ENCODE measurements around the gene SHC3.
A peak's percentile ranks its signal among the peaks of the same experiment; 100 is the strongest.

The SHC3 gene

GRCh38 chr9:89186960-89187359 lies 8.3 kb upstream of the SHC3 start:
- no peak overlapping the region for H3K4me3 ChIP-seq
- H3K27ac ChIP-seq, result no peak overlapping the region
- no peak for DNase-seq (ENCODE audit: low spot score)
- TF ChIP-seq CTCF (IDR thresholded peaks at IDR 0.05), result no peak

DNA sequence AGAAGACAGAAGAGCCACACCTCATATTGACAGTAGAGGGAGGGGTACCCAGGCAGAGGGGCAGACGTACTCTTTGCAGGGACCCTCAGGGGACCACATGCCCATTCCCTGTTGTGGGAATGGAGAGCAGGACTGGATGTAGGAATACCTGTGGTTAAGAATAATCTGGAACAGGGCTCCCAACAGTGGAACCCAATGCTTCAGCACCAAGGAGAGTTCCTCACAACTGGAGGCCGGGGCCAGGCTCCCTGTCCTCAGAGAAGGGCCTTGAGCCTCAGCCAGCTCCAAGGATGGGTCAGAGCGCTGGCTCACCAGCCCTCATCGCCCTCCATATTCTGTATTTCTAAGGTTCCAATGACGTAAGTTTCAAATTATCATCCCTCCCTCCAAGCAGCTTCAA lies 7.4 kb upstream of the SHC3 start:
- H3K27ac ChIP-seq, result no peak overlapping the region
- no peak for DNase-seq (ENCODE audit: low spot score)
- no peak for TF ChIP-seq CTCF (IDR thresholded peaks at IDR 0.05)
- H3K4me3 ChIP-seq, result no peak overlapping the region

GRCh38 chr9:89183146-89183545 lies 4.5 kb upstream of the SHC3 start:
- no peak overlapping the region for H3K4me3 ChIP-seq
- DNase-seq (ENCODE audit: low spot score), result no peak
- no peak overlapping the region for H3K27ac ChIP-seq
- no peak for TF ChIP-seq CTCF (IDR thresholded peaks at IDR 0.05)

DNA sequence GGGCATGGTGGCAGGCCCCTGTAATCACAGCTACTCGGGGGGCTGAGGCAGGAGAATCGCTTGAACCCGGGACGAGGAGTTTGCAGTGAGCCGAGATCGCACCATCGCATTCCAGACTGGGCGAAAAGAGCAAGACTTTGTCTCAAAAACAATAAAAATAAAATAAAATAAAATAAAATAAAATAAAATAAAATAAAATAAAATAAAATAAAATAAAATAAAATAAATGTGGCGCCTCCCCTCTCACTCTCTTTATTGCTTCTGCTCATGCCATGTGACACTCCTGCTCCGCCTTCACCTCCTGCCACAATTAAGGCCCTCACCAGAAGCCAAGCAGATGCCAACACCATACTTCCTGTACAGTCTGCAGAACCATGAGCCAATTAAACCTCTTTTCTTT lies 3.8 kb upstream of the SHC3 start:
- Histone ChIP-seq H3K4me3 (no peak overlapping the region), H3K27ac (no peak overlapping the region)
- no peak for TF ChIP-seq CTCF (IDR thresholded peaks at IDR 0.05)
- no peak for DNase-seq (ENCODE audit: low spot score)

- peak; percentile 89 for DNase-seq (ENCODE audit: low spot score)
- no peak for TF ChIP-seq CTCF (IDR thresholded peaks at IDR 0.05)
- H3K4me3 ChIP-seq, result peak overlapping the region; percentile 70
- peak overlapping the region; percentile 54 to 84 for H3K27ac ChIP-seq
These were observed 1.5 kb upstream of the SHC3 start for GRCh38 chr9:89179895-89180734.

GRCh38 chr9:89179540-89179894 lies 899 bp upstream of the SHC3 start:
- Histone ChIP-seq H3K27ac (peak overlapping the region; percentile 54 to 84), H3K4me3 (peak overlapping the region; percentile 70)
- TF ChIP-seq CTCF (IDR thresholded peaks at IDR 0.05), result no peak
- no peak for DNase-seq (ENCODE audit: low spot score)

- peak overlapping the region; percentile 75 for H3K4me3 ChIP-seq
- no peak for DNase-seq (ENCODE audit: low spot score)
- no peak for TF ChIP-seq CTCF (IDR thresholded peaks at IDR 0.05)
These were observed 367 bp upstream of the SHC3 start for GRCh38 chr9:89178830-89179539.

More at GRCh38 chr9:89178830-89179539, 367 bp upstream of the SHC3 start:
- H3K27ac ChIP-seq, result peak overlapping the region in 1 of 2 donors; percentile 84
